B cell (primary cell): ENCODE results near the gene MYO1E. TPM values are rescaled to one million over a fixed set of nuclear protein-coding genes. Genes with fewer than 3 reads are reported as not detected.
"Not testable (repeated sequence)": the region's sequence is repeated elsewhere in the genome, so short reads cannot be mapped to it uniquely, and the experiment has no call there.

ENCODE experiments used
- ATAC-seq: fragments of 200-7000 bp; cut with Tn5 transposase; one replicate; pipeline ENCODE4 v1.10.0; 2021; ENCODE audit warnings: low read depth, mild to moderate bottlenecking, moderate number of reproducible peaks, moderate library complexity
- CTCF ChIA-PET: fragments of 350-600 bp; sonication (Branson Sonifier 250); formaldehyde crosslinking; loops from one replicate; lab custom pipeline; 2021; ENCODE audit warnings: antibody characterized with exemption, inconsistent platforms; lab: Charles Lee
- POLR2A ChIA-PET: fragments of 350-600 bp; sonication (Branson Sonifier 250); formaldehyde crosslinking; loops from one replicate; lab custom pipeline; 2021; ENCODE audit warnings: antibody characterized with exemption; lab: Charles Lee
- DNase-seq: peaks from one replicate; pipeline ENCODE4 v3.0.0; 2013
- H2AFZ ChIP-seq: 2 replicates; pipeline ENCODE4 v1.6.1; 2012; ENCODE audit warnings: mild to moderate bottlenecking, low read depth, low read length; ENCODE audit not compliant: insufficient read depth, poor library complexity, severe bottlenecking
- H3K27ac ChIP-seq, 2 donors: 1 replicate in 1 of 2; 2 replicates in 1 of 2; pipeline ENCODE4 v1.5.1; 2012 to 2013; ENCODE audit warnings: low read length in 2 of 2, mild to moderate bottlenecking in 2 of 2, moderate library complexity in 1 of 2
- H3K27me3 ChIP-seq, 4 experiments: fragments of 200-600 bp in 1 of 4; sonication (generic) in 1 of 4; replicated peaks in 1 of 4; 1 replicate in 2 of 4; 2 replicates in 2 of 4; pipeline versions ENCODE4 v1.6.1 to v1.7.0; 2013 to 2016; ENCODE audit warnings: low read length in 3 of 4, mild to moderate bottlenecking in 2 of 4, mixed read lengths in 1 of 4, moderate library complexity in 1 of 4; ENCODE audit not compliant: insufficient read depth in 4 of 4, control insufficient read depth in 3 of 4; ENCODE audit errors: control extremely low read depth in 1 of 4
- H3K36me3 ChIP-seq, 2 experiments: replicated peaks in 1 of 2; 1 replicate in 1 of 2; 2 replicates in 1 of 2; pipeline versions ENCODE4 v1.6.1 to v1.7.1; 2013; ENCODE audit warnings: low read length in 1 of 2; ENCODE audit not compliant: insufficient read depth in 2 of 2, control insufficient read depth in 1 of 2; ENCODE audit errors: control extremely low read depth in 1 of 2, extremely low read depth in 1 of 2
- H3K4me1 ChIP-seq, 2 donors: fragments of 200-600 bp in 1 of 2; sonication (generic) in 1 of 2; 1 replicate in 1 of 2; 2 replicates in 1 of 2; pipeline versions ENCODE4 v1.5.1 to v1.6.1; 2013 to 2017; ENCODE audit warnings: low read length in 2 of 2; ENCODE audit not compliant: control insufficient read depth in 2 of 2, insufficient read depth in 2 of 2
- H3K4me2 ChIP-seq: replicated peaks from 2 replicates; pipeline ENCODE3; 2012; ENCODE audit warnings: mild to moderate bottlenecking, low read depth, low read length; ENCODE audit not compliant: poor library complexity, severe bottlenecking
- H3K4me3 ChIP-seq, 5 experiments: fragments of 200-600 bp in 1 of 5; sonication (generic) in 1 of 5; 1 replicate in 3 of 5; 2 replicates in 2 of 5; pipeline versions ENCODE4 v1.5.1 to v1.7.0; 2011 to 2016; ENCODE audit warnings: low read length in 4 of 5, mild to moderate bottlenecking in 4 of 5, low read depth in 2 of 5, control low read depth in 1 of 5, moderate library complexity in 1 of 5; ENCODE audit not compliant: insufficient read depth in 1 of 5; ENCODE audit errors: control extremely low read depth in 1 of 5, extremely low read depth in 1 of 5
- H3K79me2 ChIP-seq: fragments of 200-600 bp; sonication (generic); one replicate; pipeline ENCODE4 v1.6.0; 2016; ENCODE audit warnings: low read length; ENCODE audit not compliant: control insufficient read depth, insufficient read depth
- H3K9ac ChIP-seq: fragments of 200-600 bp; sonication (generic); 2 replicates; pipeline ENCODE4 v1.6.1; 2017; ENCODE audit warnings: mild to moderate bottlenecking, low read length, moderate library complexity
- H3K9me3 ChIP-seq, 3 donors: one replicate each; pipeline versions ENCODE4 v1.6.1 to v1.7.1; 2013; ENCODE audit warnings: low read length in 2 of 3; ENCODE audit not compliant: control insufficient read depth in 2 of 3, insufficient read depth in 1 of 3; ENCODE audit errors: control extremely low read depth in 1 of 3
- H4K20me1 ChIP-seq: 2 replicates; pipeline ENCODE4 v1.6.0; 2012; ENCODE audit warnings: mild to moderate bottlenecking, low read length; ENCODE audit not compliant: insufficient read depth, control insufficient read depth, poor library complexity, severe bottlenecking
- H3K27ac Mint-ChIP-seq: one replicate; pipeline ENCODE4 v1.8.0; 2021; ENCODE audit warnings: mixed read lengths
- H3K27me3 Mint-ChIP-seq: one replicate; pipeline ENCODE4 v1.8.0; 2021; ENCODE audit warnings: mixed read lengths
- H3K4me1 Mint-ChIP-seq: one replicate; pipeline ENCODE4 v1.8.0; 2021; ENCODE audit warnings: mixed read lengths
- H3K4me3 Mint-ChIP-seq: one replicate; pipeline ENCODE4 v1.8.0; 2021; ENCODE audit warnings: mixed read lengths
- H3K9me3 Mint-ChIP-seq: one replicate; pipeline ENCODE4 v1.8.0; 2022; ENCODE audit warnings: mixed read lengths; ENCODE audit not compliant: insufficient read depth
- EZH2 ChIP-seq: IDR thresholded peaks from 2 replicates; pipeline ENCODE4 v1.6.1; 2012; ENCODE audit warnings: borderline replicate concordance, low read depth, mild to moderate bottlenecking, moderate library complexity, low read length; ENCODE audit not compliant: insufficient read depth, poor library complexity, severe bottlenecking
- WGBS: methylation state at CpG from one replicate; pipeline ENCODE4 v1.1.5; 2013; ENCODE audit warnings: missing lambda C conversion rate; ENCODE audit not compliant: insufficient coverage; 5-methylcytosine and 5-hydroxymethylcytosine counted together
- intact Hi-C: fragments of 100-400 bp; cut with micrococcal nuclease; formaldehyde crosslinking; loops from one replicate; pipeline ENCODE4 v1.10.0; 2022
- polyA plus RNA-seq: library from polyadenylated mRNA; depleted of rRNA; stranded (reverse); fragments of >200 nt; gene quantifications from 2 replicates; pipeline ENCODE4 v1.2.3, GENCODE V29; 2012
- total RNA-seq, 2 donors: library from RNA; stranded (reverse); fragments of 120-200 nt in 1 of 2; gene quantifications; 1 replicate in 1 of 2; 2 replicates in 1 of 2; pipeline versions ENCODE4 v1.2.3 to v1.2.4, GENCODE V29; 2013 to 2022
- TF ChIP-seq, protein P1 (sequence below): fragments of 200-600 bp; IDR thresholded peaks from one replicate; pipeline ENCODE4 v1.8.0; 2022; ENCODE audit warnings: antibody characterized with exemption, mild to moderate bottlenecking

MYO1E gene
- total and polyA plus RNA-seq, 2 donors (not counting 1 experiment from before 2014, with no cell fraction given): 11.9 to 100.0 TPM

DNA sequence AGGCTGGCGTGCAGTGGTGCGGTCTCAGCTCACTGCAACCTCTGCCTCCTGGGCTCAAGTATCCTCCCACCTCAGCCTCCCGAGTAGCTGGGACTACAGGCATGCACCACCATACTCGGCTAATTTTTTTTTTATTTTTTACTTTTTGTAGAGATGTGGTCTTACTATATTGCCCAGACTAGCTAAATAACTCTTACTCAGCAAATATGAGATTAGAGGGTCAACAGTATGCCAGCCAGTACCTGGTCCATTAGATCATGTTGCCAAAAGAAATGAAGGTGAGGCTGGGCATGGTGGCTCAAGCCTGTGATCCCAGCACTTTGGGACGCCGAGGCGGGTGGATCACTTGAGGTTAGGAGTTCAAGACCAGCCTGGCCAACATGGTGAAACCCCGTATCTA lies 210.6 kb downstream of the MYO1E start:
- DNase-seq, H3K4me3 ChIP-seq, H3K79me2 ChIP-seq, H3K4me1 Mint-ChIP-seq, H3K4me3 Mint-ChIP-seq, H3K4me2 ChIP-seq, H3K27me3 ChIP-seq, H3K4me1 ChIP-seq, H2AFZ ChIP-seq, H3K27me3 Mint-ChIP-seq, H3K9me3 Mint-ChIP-seq, ATAC-seq, H3K27ac ChIP-seq, H3K9ac ChIP-seq, H3K27ac Mint-ChIP-seq, H4K20me1 ChIP-seq, H3K9me3 ChIP-seq, intact Hi-C loops: not testable (repeated sequence)
- WGBS: 100% methylated on average over 2 of the region's 8 CpGs
- ChIA-PET POLR2A (interaction anchor here (0.6 kb wide), 1 partner anchor 183 kb away, joined by 3 read pairs; no protein-coding TSS in a partner anchor), CTCF (interaction anchor here (0.8 to 2.2 kb wide), 6 partner anchors 12 to 1164 kb away, joined by 3 to 15 read pairs (median 4); no protein-coding TSS in a partner anchor)
- H3K36me3 ChIP-seq: peaks cover 0 to 70% of the 10 kb centered on the region in 2 experiments

DNA sequence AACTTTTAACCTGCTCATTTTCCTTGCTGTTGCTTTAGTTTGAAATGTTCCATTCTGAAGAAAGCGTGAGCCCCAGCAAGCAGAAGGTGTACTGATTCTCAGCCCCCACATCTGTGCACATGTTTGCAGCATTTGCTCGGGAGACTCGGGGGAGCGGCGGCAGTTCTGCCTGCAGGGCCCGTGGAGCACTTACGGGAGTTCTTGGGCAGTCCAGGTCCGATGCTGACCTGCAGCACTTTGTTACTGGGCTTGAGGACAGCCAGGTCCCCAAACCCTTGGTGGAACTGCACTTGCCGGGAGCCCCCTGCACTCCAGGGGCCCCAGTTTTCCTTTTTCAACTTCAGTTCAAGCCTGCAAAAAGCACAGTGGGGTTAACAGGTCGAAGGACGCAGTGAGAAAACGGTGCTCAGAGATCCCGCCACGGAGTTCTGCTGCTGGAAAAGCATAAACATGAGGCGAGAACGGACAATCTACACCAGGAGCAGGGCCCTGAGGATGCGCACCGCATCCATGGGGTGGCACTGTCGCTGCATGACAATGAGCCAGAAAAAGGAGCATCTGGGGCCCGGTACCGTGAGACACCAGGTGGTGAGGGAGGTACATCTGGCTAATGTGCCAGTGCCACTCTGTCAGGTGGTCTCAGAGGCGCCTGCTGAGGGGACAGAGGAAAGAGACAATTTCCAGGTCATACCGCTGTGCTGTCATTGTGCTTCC lies 211.6 kb downstream of the MYO1E start:
- no peak overlapping the region for H3K4me2 ChIP-seq
- no peaks in the 10 kb centered on the region for H3K27me3 ChIP-seq
- H3K4me1 ChIP-seq: peaks cover 0 to 5% of the 10 kb centered on the region in 2 donors
- no peak overlapping the region for H3K9ac ChIP-seq
- POLR2A ChIA-PET: no interaction called here
- intact Hi-C loops: no loop called here
- no peak overlapping the region for H3K4me3 ChIP-seq
- no peaks in the 10 kb centered on the region for H3K27me3 Mint-ChIP-seq
- 94% methylated on average over 22 of the region's 23 CpGs for WGBS
- no peak overlapping the region for H3K27ac ChIP-seq
- no peak overlapping the region for H3K27ac Mint-ChIP-seq
- CTCF ChIA-PET: interaction anchor here (0.9 to 2.2 kb wide), 5 partner anchors 13 to 1165 kb away, joined by 3 to 15 read pairs (median 5); no protein-coding TSS in a partner anchor
- peak; percentile 31 for DNase-seq
- H2AFZ ChIP-seq: no peak overlapping the region
- H3K4me1 Mint-ChIP-seq: no peaks in the 10 kb centered on the region
- H3K9me3 ChIP-seq: no peaks in the 10 kb centered on the region
- peak; percentile 41 for ATAC-seq
- no peaks in the 10 kb centered on the region for H4K20me1 ChIP-seq
- H3K36me3 ChIP-seq: peaks cover 0 to 64% of the 10 kb centered on the region in 2 experiments
- no peaks in the 10 kb centered on the region for H3K9me3 Mint-ChIP-seq
- TF ChIP-seq EZH2: no peak
- TF ChIP-seq, protein P1, sequence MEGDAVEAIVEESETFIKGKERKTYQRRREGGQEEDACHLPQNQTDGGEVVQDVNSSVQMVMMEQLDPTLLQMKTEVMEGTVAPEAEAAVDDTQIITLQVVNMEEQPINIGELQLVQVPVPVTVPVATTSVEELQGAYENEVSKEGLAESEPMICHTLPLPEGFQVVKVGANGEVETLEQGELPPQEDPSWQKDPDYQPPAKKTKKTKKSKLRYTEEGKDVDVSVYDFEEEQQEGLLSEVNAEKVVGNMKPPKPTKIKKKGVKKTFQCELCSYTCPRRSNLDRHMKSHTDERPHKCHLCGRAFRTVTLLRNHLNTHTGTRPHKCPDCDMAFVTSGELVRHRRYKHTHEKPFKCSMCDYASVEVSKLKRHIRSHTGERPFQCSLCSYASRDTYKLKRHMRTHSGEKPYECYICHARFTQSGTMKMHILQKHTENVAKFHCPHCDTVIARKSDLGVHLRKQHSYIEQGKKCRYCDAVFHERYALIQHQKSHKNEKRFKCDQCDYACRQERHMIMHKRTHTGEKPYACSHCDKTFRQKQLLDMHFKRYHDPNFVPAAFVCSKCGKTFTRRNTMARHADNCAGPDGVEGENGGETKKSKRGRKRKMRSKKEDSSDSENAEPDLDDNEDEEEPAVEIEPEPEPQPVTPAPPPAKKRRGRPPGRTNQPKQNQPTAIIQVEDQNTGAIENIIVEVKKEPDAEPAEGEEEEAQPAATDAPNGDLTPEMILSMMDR: peak; percentile 33
- no peak overlapping the region for H3K4me3 Mint-ChIP-seq
- peaks cover 3% of the 10 kb centered on the region for H3K79me2 ChIP-seq
